ENCODE results near the gene SLC25A33.

DNA sequence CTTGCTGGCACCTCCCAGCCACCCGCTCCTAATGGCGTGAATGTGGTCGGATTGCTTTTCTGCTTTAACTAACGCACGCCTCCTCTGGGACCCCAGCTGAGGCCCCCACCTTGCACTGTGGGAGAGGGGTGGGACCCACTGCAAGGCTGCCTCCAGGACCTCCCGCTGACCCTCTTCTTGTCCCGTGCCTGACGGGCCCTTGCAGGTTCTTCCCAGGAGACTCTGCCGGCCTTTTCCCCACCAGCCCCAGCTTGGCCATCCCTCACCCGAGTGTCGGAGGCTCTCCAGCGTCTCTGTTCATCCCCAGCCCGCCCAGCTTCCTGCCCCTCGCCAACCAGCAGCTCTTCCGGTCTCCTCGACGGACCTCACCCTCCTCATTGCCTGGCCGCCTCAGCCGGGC is 68.1 kb downstream of the SLC25A33 start:
- TF ChIP-seq, protein P1, sequence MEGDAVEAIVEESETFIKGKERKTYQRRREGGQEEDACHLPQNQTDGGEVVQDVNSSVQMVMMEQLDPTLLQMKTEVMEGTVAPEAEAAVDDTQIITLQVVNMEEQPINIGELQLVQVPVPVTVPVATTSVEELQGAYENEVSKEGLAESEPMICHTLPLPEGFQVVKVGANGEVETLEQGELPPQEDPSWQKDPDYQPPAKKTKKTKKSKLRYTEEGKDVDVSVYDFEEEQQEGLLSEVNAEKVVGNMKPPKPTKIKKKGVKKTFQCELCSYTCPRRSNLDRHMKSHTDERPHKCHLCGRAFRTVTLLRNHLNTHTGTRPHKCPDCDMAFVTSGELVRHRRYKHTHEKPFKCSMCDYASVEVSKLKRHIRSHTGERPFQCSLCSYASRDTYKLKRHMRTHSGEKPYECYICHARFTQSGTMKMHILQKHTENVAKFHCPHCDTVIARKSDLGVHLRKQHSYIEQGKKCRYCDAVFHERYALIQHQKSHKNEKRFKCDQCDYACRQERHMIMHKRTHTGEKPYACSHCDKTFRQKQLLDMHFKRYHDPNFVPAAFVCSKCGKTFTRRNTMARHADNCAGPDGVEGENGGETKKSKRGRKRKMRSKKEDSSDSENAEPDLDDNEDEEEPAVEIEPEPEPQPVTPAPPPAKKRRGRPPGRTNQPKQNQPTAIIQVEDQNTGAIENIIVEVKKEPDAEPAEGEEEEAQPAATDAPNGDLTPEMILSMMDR (conservative IDR thresholded peaks at IDR 0.05; ENCODE audit: low read depth, low read length): no peak
- no peak for TF ChIP-seq EZH2 (IDR thresholded peaks at IDR 0.05; ENCODE audit: borderline replicate concordance, low read depth, low read length, poor library complexity, severe bottlenecking)

Measured in A673 (cell line).